HG02588 (cell line): ENCODE measurements around the gene BMPR2.
"Not testable (repeated sequence)": the region's sequence is repeated elsewhere in the genome, so short reads cannot be mapped to it uniquely, and the experiment has no call there.

Experiments
- ATAC-seq: cut with Tn5 transposase; IDR thresholded peaks from one replicate; pipeline ENCODE4 v1.9.1; 2021; ENCODE audit warnings: mild to moderate bottlenecking, moderate library complexity; ENCODE audit not compliant: unreplicated experiment

BMPR2 gene

GRCh38 chr2:202378662-202379358, 2.7 kb downstream of the BMPR2 start:
- ATAC-seq, result no peak

- no peak for ATAC-seq
Measured at GRCh38 chr2:202382684-202383083, 6.6 kb downstream of the BMPR2 start.

- not testable (repeated sequence) for ATAC-seq
Measured at GRCh38 chr2:202386495-202386894, 10.4 kb downstream of the BMPR2 start.

- no peak for ATAC-seq
Measured at GRCh38 chr2:202387608-202388342, 11.6 kb downstream of the BMPR2 start.

- ATAC-seq, result no peak
Measured at GRCh38 chr2:202400941-202401340, 24.8 kb downstream of the BMPR2 start.

- no peak for ATAC-seq
Measured at GRCh38 chr2:202405798-202406197, 29.7 kb downstream of the BMPR2 start.

GRCh38 chr2:202406445-202406978, 30.4 kb downstream of the BMPR2 start:
- ATAC-seq, result no peak

- ATAC-seq, result no peak
Measured at GRCh38 chr2:202408546-202409140, 32.5 kb downstream of the BMPR2 start.

GRCh38 chr2:202410092-202410491, 34.0 kb downstream of the BMPR2 start:
- no peak for ATAC-seq

GRCh38 chr2:202411097-202411496, 35.0 kb downstream of the BMPR2 start:
- ATAC-seq, result no peak

GRCh38 chr2:202418027-202418426, 41.9 kb downstream of the BMPR2 start:
- no peak for ATAC-seq

- ATAC-seq, result no peak
Measured at GRCh38 chr2:202418511-202418910, 42.4 kb downstream of the BMPR2 start.

- no peak for ATAC-seq
Measured at GRCh38 chr2:202423139-202423538, 47.0 kb downstream of the BMPR2 start.

GRCh38 chr2:202425036-202425435, 48.9 kb downstream of the BMPR2 start:
- no peak for ATAC-seq

GRCh38 chr2:202426751-202427150, 50.6 kb downstream of the BMPR2 start:
- no peak for ATAC-seq

- ATAC-seq, result no peak
Measured at GRCh38 chr2:202429164-202429980, 53.2 kb downstream of the BMPR2 start.

- ATAC-seq, result no peak
Measured at GRCh38 chr2:202432776-202433175, 56.6 kb downstream of the BMPR2 start.

- ATAC-seq, result no peak
Measured at GRCh38 chr2:202434472-202434871, 58.3 kb downstream of the BMPR2 start.

- no peak for ATAC-seq
Measured at GRCh38 chr2:202436626-202437025, 60.5 kb downstream of the BMPR2 start.

GRCh38 chr2:202440117-202440516, 64.0 kb downstream of the BMPR2 start:
- not testable (repeated sequence) for ATAC-seq

GRCh38 chr2:202442882-202443281, 66.8 kb downstream of the BMPR2 start:
- no peak for ATAC-seq
